Measurements from ENCODE around the gene UVRAG. TPM values are rescaled to one million over a fixed set of nuclear protein-coding genes. Genes with fewer than 3 reads are reported as not detected.

Gene UVRAG
- total and polyA plus RNA-seq, 2 of the 4 experiments (the other 2 are of a cell fraction), result 5.6 to 10.9 TPM

- H2BK15ac ChIP-seq (ENCODE audit: low read depth, low read length), result no peak overlapping the region
- ChIA-PET POLR2A (ENCODE audit: unreplicated experiment) (no interaction called here), CTCF (no interaction called here)
- no peak overlapping the region for H3K4ac ChIP-seq (ENCODE audit: low read depth, low read length)
- H3K27me3 ChIP-seq (ENCODE audit: control insufficient read depth, insufficient read depth, low read length), result peaks cover 53% of the 10 kb centered on the region
- H4K91ac ChIP-seq (ENCODE audit: insufficient read depth, low read depth, low read length), result no peak overlapping the region
- no peak overlapping the region for H2BK20ac ChIP-seq (ENCODE audit: low read depth, low read length)
- no peak overlapping the region for H2AFZ ChIP-seq (replicated peaks; ENCODE audit: low read length, poor library complexity)
- no peak overlapping the region for H3K23ac ChIP-seq (ENCODE audit: low read depth, low read length)
- ATAC-seq (ENCODE audit: low read depth) (no peak), DNase-seq (no peak)
- H3K56ac ChIP-seq (ENCODE audit: extremely low read depth, insufficient read depth, low read length), result no peak overlapping the region
- no peaks in the 10 kb centered on the region for H3K9me3 ChIP-seq (ENCODE audit: control insufficient read depth, insufficient read depth, low read length)
- no peak overlapping the region for H2BK120ac ChIP-seq (ENCODE audit: low read depth, low read length)
- H3K36me3 ChIP-seq (ENCODE audit: control insufficient read depth, insufficient read depth, low read length), result no peaks in the 10 kb centered on the region
- H3K14ac ChIP-seq (replicated peaks; ENCODE audit: low read depth, low read length), result no peak overlapping the region
- no peak overlapping the region for H2AK5ac ChIP-seq (ENCODE audit: low read depth, low read length)
- H4K20me1 ChIP-seq (ENCODE audit: insufficient read depth, low read length), result no peaks in the 10 kb centered on the region
- H3K79me1 ChIP-seq (ENCODE audit: low read depth in 1 of 2, low read length in 2 of 2), result no peaks in the 10 kb centered on the region
- dilution Hi-C loops (cut with HindIII; ENCODE audit: low sequenced_read_pairs, unreplicated experiment), result no loop called here
- H3K9me1 ChIP-seq (ENCODE audit: insufficient read depth, low read length), result no peaks in the 10 kb centered on the region
- no peak overlapping the region for H3K4me3 ChIP-seq (ENCODE audit: insufficient read depth, low read depth, low read length)
- H3K4me1 ChIP-seq (ENCODE audit: control insufficient read depth, insufficient read depth, low read length), result no peaks in the 10 kb centered on the region
- no TSS peak for BruUV-seq (replicated peaks)
- H3K18ac ChIP-seq (ENCODE audit: low read depth, low read length), result no peak overlapping the region
- H4K8ac ChIP-seq (ENCODE audit: low read depth in 2 of 2, low read length in 2 of 2), result no peak overlapping the region
- WGBS, 2 experiments (ENCODE audit: extremely low coverage in 2 of 2, insufficient read length in 1 of 2), result 93% methylated on average over 7 of the region's 15 CpGs; no CpG with 5 or more reads in 1 of the 2 experiments
- no peak overlapping the region for H3K9ac ChIP-seq (ENCODE audit: low read depth, low read length)
- intact Hi-C loops (cut with micrococcal nuclease), result no loop called here
- no peak overlapping the region for H2BK5ac ChIP-seq (ENCODE audit: low read depth, low read length, poor library complexity, severe bottlenecking)
- no peak overlapping the region for H2AK9ac ChIP-seq (replicated peaks; ENCODE audit: low read depth, low read length, poor library complexity)
- in situ Hi-C loops (cut with MboI; ENCODE audit: low sequenced_read_pairs), result no loop called here
- H3K27ac ChIP-seq (ENCODE audit: insufficient read depth, low read length), result no peak overlapping the region
- H4K5ac ChIP-seq (ENCODE audit: low read depth, low read length), result no peak overlapping the region
- TF ChIP-seq ELK1 (IDR thresholded peaks at IDR 0.05; ENCODE audit: borderline replicate concordance, low read depth, low read length) (no peak), FOS (IDR thresholded peaks at IDR 0.05; ENCODE audit: low read depth, low read length) (no peak), CEBPB (IDR thresholded peaks at IDR 0.05; ENCODE audit: low read depth, low read length) (no peak), NFE2L2 (IDR thresholded peaks at IDR 0.05; ENCODE audit: low read depth, low read length) (no peak), RAD21 (IDR thresholded peaks at IDR 0.05; ENCODE audit: low read length) (no peak), USF2 (IDR thresholded peaks at IDR 0.05; ENCODE audit: low read depth, low read length) (no peak), CTCF (conservative IDR thresholded peaks at IDR 0.05; ENCODE audit: low read depth, low read length) (no peak), RFX5 (IDR thresholded peaks at IDR 0.05; ENCODE audit: low read depth, low read length) (no peak)
- H3K4me2 ChIP-seq (ENCODE audit: low read depth, low read length), result no peak overlapping the region
These were observed 354.5 kb downstream of the UVRAG start for GRCh38 chr11:76169473-76169896.

Measured in IMR-90 (cell line).